Liver (tissue), 9 donors: ENCODE measurements around the gene IGF1. TPM values are rescaled to one million over a fixed set of nuclear protein-coding genes. Genes with fewer than 3 reads are reported as not detected.

ENCODE experiments used
- DNase-seq: peaks from one replicate; pipeline ENCODE4 v3.0.0-alpha.2; 2017; ENCODE audit warnings: low spot score
- H3K27ac ChIP-seq, 2 donors: one replicate each; pipeline ENCODE4 v1.7.0; 2013; ENCODE audit warnings: inconsistent platforms in 2 of 2, low read length in 2 of 2, control low read depth in 1 of 2, low read depth in 1 of 2, mild to moderate bottlenecking in 1 of 2
- H3K27me3 ChIP-seq, 4 donors: one replicate each; pipeline versions ENCODE4 v1.6.1 to v1.7.0; 2013; ENCODE audit warnings: low read length in 3 of 4, inconsistent platforms in 1 of 4, mild to moderate bottlenecking in 1 of 4, moderate library complexity in 1 of 4; ENCODE audit not compliant: control insufficient read depth in 4 of 4, insufficient read depth in 4 of 4
- H3K36me3 ChIP-seq, 4 donors: one replicate each; pipeline versions ENCODE4 v1.6.1 to v1.7.0; 2013; ENCODE audit warnings: low read length in 3 of 4, mild to moderate bottlenecking in 3 of 4, low read depth in 1 of 4, moderate library complexity in 1 of 4; ENCODE audit not compliant: control insufficient read depth in 4 of 4, insufficient read depth in 3 of 4
- H3K4me1 ChIP-seq, 4 donors: one replicate each; pipeline versions ENCODE4 v1.6.1 to v1.7.0; 2013; ENCODE audit warnings: low read length in 3 of 4, mild to moderate bottlenecking in 3 of 4, moderate library complexity in 1 of 4; ENCODE audit not compliant: control insufficient read depth in 4 of 4, insufficient read depth in 4 of 4
- H3K4me3 ChIP-seq, 3 donors: one replicate each; pipeline versions ENCODE4 v1.6.1 to v1.7.0; 2013; ENCODE audit warnings: low read length in 3 of 3, control low read depth in 1 of 3, low read depth in 1 of 3, mild to moderate bottlenecking in 1 of 3
- H3K9ac ChIP-seq, 2 donors: one replicate each; pipeline ENCODE4 v1.7.0; 2013; ENCODE audit warnings: low read length in 2 of 2, mild to moderate bottlenecking in 2 of 2, moderate library complexity in 2 of 2, control low read depth in 1 of 2, low read depth in 1 of 2
- H3K9me3 ChIP-seq, 4 donors: one replicate each; pipeline versions ENCODE4 v1.6.1 to v1.7.0; 2013; ENCODE audit warnings: low read length in 3 of 4; ENCODE audit not compliant: control insufficient read depth in 4 of 4
- ATF3 ChIP-seq: IDR thresholded peaks from 2 replicates; pipeline ENCODE4 v1.6.1; 2016; ENCODE audit warnings: antibody characterized with exemption
- CTCF ChIP-seq: fragments of 150-350 bp; IDR thresholded peaks from 2 replicates; pipeline ENCODE4 v1.5.1; 2017; ENCODE audit warnings: improper control_type of control experiment, low read depth, low read length; ENCODE audit not compliant: missing input control
- EGR1 ChIP-seq, 2 donors: IDR thresholded peaks; 2 replicates each; pipeline ENCODE4 v1.6.1; 2016 to 2018; ENCODE audit warnings: antibody characterized with exemption in 2 of 2, low read depth in 2 of 2
- FOXA1 ChIP-seq: IDR thresholded peaks from 2 replicates; pipeline ENCODE4 v1.6.1; 2016; ENCODE audit warnings: antibody characterized with exemption
- FOXA2 ChIP-seq: IDR thresholded peaks from 2 replicates; pipeline ENCODE4 v1.6.1; 2016; ENCODE audit warnings: antibody characterized with exemption
- GABPA ChIP-seq, 2 donors: IDR thresholded peaks in 1 of 2; conservative IDR thresholded peaks in 1 of 2; 2 replicates each; pipeline ENCODE4 v1.6.1; 2016; ENCODE audit warnings: antibody characterized with exemption in 2 of 2, mild to moderate bottlenecking in 1 of 2, moderate library complexity in 1 of 2
- HNF4A ChIP-seq, 2 donors: conservative IDR thresholded peaks; 2 replicates each; pipeline ENCODE4 v1.6.1; 2016; ENCODE audit warnings: antibody characterized with exemption in 2 of 2, mild to moderate bottlenecking in 2 of 2
- HNF4G ChIP-seq: IDR thresholded peaks from 2 replicates; pipeline ENCODE4 v1.6.1; 2016; ENCODE audit warnings: antibody characterized with exemption
- JUND ChIP-seq, 2 donors: IDR thresholded peaks; 2 replicates each; pipeline ENCODE4 v1.6.1; 2016; ENCODE audit warnings: antibody characterized with exemption in 2 of 2
- MAX ChIP-seq: IDR thresholded peaks from 2 replicates; pipeline ENCODE4 v1.6.1; 2016; ENCODE audit warnings: antibody characterized with exemption
- NR2F2 ChIP-seq: IDR thresholded peaks from 2 replicates; pipeline ENCODE4 v1.6.1; 2016; ENCODE audit warnings: antibody characterized with exemption
- RAD21 ChIP-seq, 2 donors: IDR thresholded peaks; 2 replicates each; pipeline ENCODE4 v1.6.1; 2016; ENCODE audit warnings: antibody characterized with exemption in 2 of 2, mild to moderate bottlenecking in 2 of 2
- REST ChIP-seq: IDR thresholded peaks from 2 replicates; pipeline ENCODE4 v1.6.1; 2016; ENCODE audit warnings: antibody characterized with exemption, mild to moderate bottlenecking
- RXRA ChIP-seq, 2 donors: IDR thresholded peaks; 2 replicates each; pipeline ENCODE4 v1.6.1; 2017 to 2018; ENCODE audit warnings: antibody characterized with exemption in 2 of 2, mild to moderate bottlenecking in 1 of 2
- TAF1 ChIP-seq: conservative IDR thresholded peaks from 2 replicates; pipeline ENCODE4 v1.6.1; 2016; ENCODE audit warnings: antibody characterized with exemption, mild to moderate bottlenecking
- YY1 ChIP-seq: IDR thresholded peaks from 2 replicates; pipeline ENCODE4 v1.6.1; 2016; ENCODE audit warnings: antibody characterized with exemption, mild to moderate bottlenecking
- ZBTB33 ChIP-seq: IDR thresholded peaks from 2 replicates; pipeline ENCODE4 v1.6.1; 2016; ENCODE audit warnings: antibody characterized with exemption
- WGBS: extraction: QIAGEN DNeasy Blood & Tissue Kit; methylation state at CpG from one replicate; pipeline ENCODE4 v1.1.7; 2013; 5-methylcytosine and 5-hydroxymethylcytosine counted together
- polyA plus RNA-seq, 2 donors: library from polyadenylated mRNA; stranded (reverse) in 1 of 2; unstranded in 1 of 2; fragments of 200-250 nt in 1 of 2; fragments of >200 nt in 1 of 2; fragmentation: Nextera tagmentation in 1 of 2; extraction: Ambion mirVana in 1 of 2; gene quantifications; one replicate each; pipeline versions ENCODE4 v1.2.1 to v1.2.3, GENCODE V29; 2013 to 2015
- total RNA-seq, 2 donors: library from RNA; depleted of rRNA; stranded (reverse); fragments of >200 nt; gene quantifications; one replicate each; pipeline ENCODE4 v1.2.3, GENCODE V29; 2014
- donor health status: healthy.
- donor health status: healthy.
- donor health status: healthy.
- donor health status: healthy.
- donor health status: healthy.

IGF1 gene
- total and polyA plus RNA-seq, 4 donors: 0.61 to 118 (median 33.3) TPM

GRCh38 chr12:102496591-102496990 lies 16.2 kb upstream of the IGF1 start:
- Histone ChIP-seq H3K9me3 (peaks cover 0 to 5% (median 3%) of the 10 kb centered on the region in 4 donors), H3K9ac (no peak overlapping the region), H3K27me3 (no peaks in the 10 kb centered on the region), H3K27ac (no peak overlapping the region), H3K4me1 (no peaks in the 10 kb centered on the region), H3K36me3 (no peaks in the 10 kb centered on the region), H3K4me3 (no peak overlapping the region)
- DNase-seq: no peak
- TF ChIP-seq CTCF (no peak), JUND (IDR thresholded peaks at IDR 0.05) (no peak), FOXA2 (no peak), FOXA1 (no peak), NR2F2 (no peak), HNF4A (conservative IDR thresholded peaks at IDR 0.05) (no peak), ATF3 (no peak), TAF1 (no peak), RAD21 (IDR thresholded peaks at IDR 0.05) (no peak), ZBTB33 (no peak), RXRA (IDR thresholded peaks at IDR 0.05) (no peak), EGR1 (IDR thresholded peaks at IDR 0.05; ENCODE audit: low read depth in 2 of 2) (no peak), REST (no peak), MAX (no peak), GABPA (IDR thresholded peaks at IDR 0.05 in 1 of 2, conservative IDR thresholded peaks at IDR 0.05 in 1 of 2) (no peak)
- 80% methylated on average over 6 of the region's 6 CpGs for WGBS

- Histone ChIP-seq H3K27me3 (no peaks in the 10 kb centered on the region), H3K9ac (no peak overlapping the region), H3K4me1 (peaks cover 5 to 22% (median 11%) of the 10 kb centered on the region in 4 donors), H3K9me3 (peaks cover 0 to 4% (median 0%) of the 10 kb centered on the region in 4 donors), H3K27ac (no peak overlapping the region), H3K36me3 (no peaks in the 10 kb centered on the region), H3K4me3 (no peak overlapping the region)
- 92% methylated on average over 2 of the region's 2 CpGs for WGBS
- DNase-seq: no peak
- TF ChIP-seq FOXA1 (no peak), ATF3 (no peak), JUND (IDR thresholded peaks at IDR 0.05) (no peak), MAX (no peak), RXRA (IDR thresholded peaks at IDR 0.05) (no peak), NR2F2 (no peak), YY1 (no peak), REST (no peak), HNF4G (no peak), CTCF (no peak)
Observed at GRCh38 chr12:102487226-102487625, 6.9 kb upstream of the IGF1 start.
